GM12865 (cell line): ENCODE measurements around the gene USP3.

Experiments used
- DNase-seq: peaks from one replicate; pipeline ENCODE4 v3.0.0; 2010; ENCODE audit warnings: low read depth
- H3K4me3 ChIP-seq: 2 replicates; pipeline ENCODE4 v1.5.1; 2011; ENCODE audit warnings: mild to moderate bottlenecking, low read depth, low read length, control low read depth
- CTCF ChIP-seq: IDR thresholded peaks from 2 replicates; pipeline ENCODE4 v1.5.1; 2011; ENCODE audit warnings: low read length, control low read depth, low read depth, inconsistent platforms; ENCODE audit not compliant: insufficient read depth; ENCODE audit errors: missing control alignments

Gene USP3

GRCh38 chr15:63461230-63461985 is 43.0 kb upstream of the USP3 start:
- no peak for TF ChIP-seq CTCF
- no peak for DNase-seq
- no peak overlapping the region for H3K4me3 ChIP-seq

GRCh38 chr15:63462088-63462487 is 42.3 kb upstream of the USP3 start:
- no peak for TF ChIP-seq CTCF
- H3K4me3 ChIP-seq = no peak overlapping the region

GRCh38 chr15:63463036-63463435 is 41.4 kb upstream of the USP3 start:
- DNase-seq = no peak
- no peak for TF ChIP-seq CTCF
- H3K4me3 ChIP-seq = no peak overlapping the region

More at GRCh38 chr15:63462088-63462487, 42.3 kb upstream of the USP3 start:
- no peak for DNase-seq

- DNase-seq = no peak
- H3K4me3 ChIP-seq = no peak overlapping the region
- TF ChIP-seq CTCF = no peak
Measured at GRCh38 chr15:63463793-63464192, 40.6 kb upstream of the USP3 start.

- no peak for TF ChIP-seq CTCF
- no peak for DNase-seq
- no peak overlapping the region for H3K4me3 ChIP-seq
Measured at GRCh38 chr15:63465104-63465503, 39.3 kb upstream of the USP3 start.

GRCh38 chr15:63466378-63467192 is 37.8 kb upstream of the USP3 start:
- peak; percentile 89 for DNase-seq
- H3K4me3 ChIP-seq = no peak overlapping the region
- peak; percentile 74 for TF ChIP-seq CTCF
